Measurements from ENCODE around the gene CACNA2D4.

The CACNA2D4 gene

GRCh38 chr12:1811948-1812291 lies 106.5 kb downstream of the CACNA2D4 start:
- peak overlapping the region; percentile 42 for H3K4me3 ChIP-seq (ENCODE audit: low read length)
- DNase-seq (ENCODE audit: low read depth, low spot score) = no peak

- peak overlapping the region; percentile 42 for H3K4me3 ChIP-seq (ENCODE audit: low read length)
- peak; percentile 51 for DNase-seq (ENCODE audit: low read depth, low spot score)
Observed at GRCh38 chr12:1811281-1811947, 107.0 kb downstream of the CACNA2D4 start.

- peak overlapping the region; percentile 42 for H3K4me3 ChIP-seq (ENCODE audit: low read length)
- no peak for DNase-seq (ENCODE audit: low read depth, low spot score)
Observed at GRCh38 chr12:1810931-1811280, 107.5 kb downstream of the CACNA2D4 start.

- DNase-seq (ENCODE audit: low read depth, low spot score) = no peak
- no peak overlapping the region for H3K4me3 ChIP-seq (ENCODE audit: low read length)
Observed at GRCh38 chr12:1810201-1810930, 108.1 kb downstream of the CACNA2D4 start.

GRCh38 chr12:1809591-1810190 lies 108.8 kb downstream of the CACNA2D4 start:
- DNase-seq (ENCODE audit: low read depth, low spot score) = no peak
- no peak overlapping the region for H3K4me3 ChIP-seq (ENCODE audit: low read length)

- H3K4me3 ChIP-seq (ENCODE audit: low read length) = no peak overlapping the region
- DNase-seq (ENCODE audit: low read depth, low spot score) = no peak
Observed at GRCh38 chr12:1808798-1809480, 109.5 kb downstream of the CACNA2D4 start.

- no peak overlapping the region for H3K4me3 ChIP-seq (ENCODE audit: low read length)
- DNase-seq (ENCODE audit: low read depth, low spot score) = no peak
Observed at GRCh38 chr12:1808036-1808797, 110.2 kb downstream of the CACNA2D4 start.

GRCh38 chr12:1807087-1807860 lies 111.2 kb downstream of the CACNA2D4 start:
- no peak overlapping the region for H3K4me3 ChIP-seq (ENCODE audit: low read length)
- no peak for DNase-seq (ENCODE audit: low read depth, low spot score)

- DNase-seq (ENCODE audit: low read depth, low spot score) = no peak
- no peak overlapping the region for H3K4me3 ChIP-seq (ENCODE audit: low read length)
Observed at GRCh38 chr12:1806301-1807086, 112.0 kb downstream of the CACNA2D4 start.

- no peak overlapping the region for H3K4me3 ChIP-seq (ENCODE audit: low read length)
- DNase-seq (ENCODE audit: low read depth, low spot score) = no peak
Observed at GRCh38 chr12:1805441-1806081, 112.9 kb downstream of the CACNA2D4 start.

GRCh38 chr12:1804545-1805332 lies 113.7 kb downstream of the CACNA2D4 start:
- DNase-seq (ENCODE audit: low read depth, low spot score) = peak; percentile 88
- H3K4me3 ChIP-seq (ENCODE audit: low read length) = peak overlapping the region; percentile 32

- no peak for DNase-seq (ENCODE audit: low read depth, low spot score)
- no peak overlapping the region for H3K4me3 ChIP-seq (ENCODE audit: low read length)
Observed at GRCh38 chr12:1803736-1804135, 114.7 kb downstream of the CACNA2D4 start.

- no peak overlapping the region for H3K4me3 ChIP-seq (ENCODE audit: low read length)
- no peak for DNase-seq (ENCODE audit: low read depth, low spot score)
Observed at GRCh38 chr12:1801303-1801975, 117.0 kb downstream of the CACNA2D4 start.

- peak; percentile 52 for DNase-seq (ENCODE audit: low read depth, low spot score)
- no peak overlapping the region for H3K4me3 ChIP-seq (ENCODE audit: low read length)
Observed at GRCh38 chr12:1800401-1801302, 117.8 kb downstream of the CACNA2D4 start.

GRCh38 chr12:1799882-1800400 lies 118.5 kb downstream of the CACNA2D4 start:
- no peak for DNase-seq (ENCODE audit: low read depth, low spot score)
- H3K4me3 ChIP-seq (ENCODE audit: low read length) = no peak overlapping the region
